ENCODE measurements around the gene PPP1R10.

- TF ChIP-seq REST (IDR thresholded peaks at IDR 0.05; ENCODE audit: borderline replicate concordance in 1 of 2, low read depth in 1 of 2, low read length in 2 of 2) = no peak
- TF ChIP-seq ZNF446 (CRISPR knock-in tag; IDR thresholded peaks at IDR 0.05) = no peak
- no peak for TF ChIP-seq IRF1 (CRISPR knock-in tag; IDR thresholded peaks at IDR 0.05; ENCODE audit: low read depth)
- TF ChIP-seq JUN (CRISPR knock-in tag; IDR thresholded peaks at IDR 0.05) = no peak
- no peak for TF ChIP-seq TCF12 (IDR thresholded peaks at IDR 0.05)
- TF ChIP-seq TCF12 (CRISPR knock-in tag; IDR thresholded peaks at IDR 0.05) = no peak
- TF ChIP-seq HMGXB4 (CRISPR knock-in tag; IDR thresholded peaks at IDR 0.05; ENCODE audit: borderline replicate concordance in 1 of 2, low read depth in 1 of 2) = no peak
- TF ChIP-seq ZNF124 (CRISPR knock-in tag; IDR thresholded peaks at IDR 0.05) = no peak
- no peak for TF ChIP-seq NFIB (CRISPR knock-in tag; IDR thresholded peaks at IDR 0.05; ENCODE audit: borderline replicate concordance)
- TF ChIP-seq HBP1 (CRISPR knock-in tag; IDR thresholded peaks at IDR 0.05; ENCODE audit: low read depth) = no peak
- no peak for TF ChIP-seq SMC3 (IDR thresholded peaks at IDR 0.05; ENCODE audit: low read length)
- no peak for TF ChIP-seq TAF1 (CRISPR knock-in tag; IDR thresholded peaks at IDR 0.05)
Observed at GRCh38 chr6:30625511-30625910, 8.5 kb upstream of the PPP1R10 start.
